Measurements from ENCODE around the gene KSR2. TPM values are rescaled to one million over a fixed set of nuclear protein-coding genes. Genes with fewer than 3 reads are reported as not detected.

KSR2 gene
- total RNA-seq, 2 experiments from 2014 or later = 0.03 to 0.15 TPM

DNA sequence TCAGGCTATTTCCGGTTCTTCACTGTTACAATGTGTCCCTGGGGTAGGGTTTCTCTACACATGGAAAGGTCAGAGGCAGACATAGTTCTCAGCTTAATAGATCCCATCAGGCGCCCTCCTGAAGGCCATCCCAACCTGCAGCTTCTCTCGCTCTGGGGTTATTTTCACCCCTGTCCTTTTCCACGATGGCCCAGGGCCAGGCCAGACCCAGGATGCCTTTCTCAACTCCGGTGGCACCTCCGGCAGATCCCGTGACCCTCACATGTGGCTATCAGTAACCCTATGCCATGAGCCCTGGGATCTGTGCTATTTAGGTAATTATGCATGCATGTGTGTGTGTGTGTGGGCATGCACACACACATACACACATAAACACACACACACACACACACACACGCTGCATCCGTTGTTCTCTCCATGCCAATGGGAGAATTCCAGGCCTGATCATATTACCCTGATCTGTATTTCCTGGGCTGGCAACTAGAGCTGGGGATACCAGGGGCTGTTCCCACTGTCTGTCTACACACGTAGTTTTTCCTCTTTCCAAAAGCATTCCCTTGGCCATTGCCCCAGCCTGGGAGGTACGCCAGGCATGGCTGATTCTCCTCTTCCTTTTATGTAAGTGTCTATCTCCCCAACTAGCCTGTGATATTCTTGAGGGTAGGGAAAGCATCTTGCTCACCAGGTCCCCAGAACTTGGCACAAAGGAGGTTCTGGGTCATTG is 556.2 kb downstream of the KSR2 start:
- no peaks in the 10 kb centered on the region for H3K79me2 ChIP-seq (ENCODE audit: insufficient read depth, low read depth, low read length)
- ChIA-PET CTCF (ENCODE audit: unreplicated experiment) (no interaction called here), POLR2A (interaction anchor here (0.6 kb wide), 1 partner anchor 904 kb away, joined by 3 read pairs; no protein-coding TSS in a partner anchor)
- H3K9me2 ChIP-seq (ENCODE audit: insufficient read depth, low read length) = no peaks in the 10 kb centered on the region
- BruUV-seq (replicated peaks) = no TSS peak
- no peaks in the 10 kb centered on the region for H3K36me3 ChIP-seq (ENCODE audit: insufficient read depth, low read length)
- intact Hi-C loops (cut with micrococcal nuclease; ENCODE audit: unreplicated experiment) = no loop called here
- H3K27ac ChIP-seq (ENCODE audit: low read depth, low read length, poor library complexity, severe bottlenecking) = no peak overlapping the region
- H3K4me3 ChIP-seq (ENCODE audit: low read depth, low read length, poor library complexity, severe bottlenecking) = no peak overlapping the region
- no peak for TF ChIP-seq EZH2phosphoT487 (IDR thresholded peaks at IDR 0.05; ENCODE audit: borderline replicate concordance, low read depth, low read length)
- TF ChIP-seq, protein P1, sequence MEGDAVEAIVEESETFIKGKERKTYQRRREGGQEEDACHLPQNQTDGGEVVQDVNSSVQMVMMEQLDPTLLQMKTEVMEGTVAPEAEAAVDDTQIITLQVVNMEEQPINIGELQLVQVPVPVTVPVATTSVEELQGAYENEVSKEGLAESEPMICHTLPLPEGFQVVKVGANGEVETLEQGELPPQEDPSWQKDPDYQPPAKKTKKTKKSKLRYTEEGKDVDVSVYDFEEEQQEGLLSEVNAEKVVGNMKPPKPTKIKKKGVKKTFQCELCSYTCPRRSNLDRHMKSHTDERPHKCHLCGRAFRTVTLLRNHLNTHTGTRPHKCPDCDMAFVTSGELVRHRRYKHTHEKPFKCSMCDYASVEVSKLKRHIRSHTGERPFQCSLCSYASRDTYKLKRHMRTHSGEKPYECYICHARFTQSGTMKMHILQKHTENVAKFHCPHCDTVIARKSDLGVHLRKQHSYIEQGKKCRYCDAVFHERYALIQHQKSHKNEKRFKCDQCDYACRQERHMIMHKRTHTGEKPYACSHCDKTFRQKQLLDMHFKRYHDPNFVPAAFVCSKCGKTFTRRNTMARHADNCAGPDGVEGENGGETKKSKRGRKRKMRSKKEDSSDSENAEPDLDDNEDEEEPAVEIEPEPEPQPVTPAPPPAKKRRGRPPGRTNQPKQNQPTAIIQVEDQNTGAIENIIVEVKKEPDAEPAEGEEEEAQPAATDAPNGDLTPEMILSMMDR (conservative IDR thresholded peaks at IDR 0.05; ENCODE audit: low read length) = no peak
- H4K20me1 ChIP-seq (ENCODE audit: insufficient read depth, low read length) = no peaks in the 10 kb centered on the region
- no peak for DNase-seq (ENCODE audit: low spot score)
- H3K9me3 ChIP-seq (ENCODE audit: low read length) = no peaks in the 10 kb centered on the region
- H2AFZ ChIP-seq (ENCODE audit: low read length) = no peak overlapping the region
- no peak overlapping the region for H3K4me2 ChIP-seq (ENCODE audit: low read length)
- H3K4me1 ChIP-seq (ENCODE audit: insufficient read depth, low read length, poor library complexity, severe bottlenecking) = no peaks in the 10 kb centered on the region

DNA sequence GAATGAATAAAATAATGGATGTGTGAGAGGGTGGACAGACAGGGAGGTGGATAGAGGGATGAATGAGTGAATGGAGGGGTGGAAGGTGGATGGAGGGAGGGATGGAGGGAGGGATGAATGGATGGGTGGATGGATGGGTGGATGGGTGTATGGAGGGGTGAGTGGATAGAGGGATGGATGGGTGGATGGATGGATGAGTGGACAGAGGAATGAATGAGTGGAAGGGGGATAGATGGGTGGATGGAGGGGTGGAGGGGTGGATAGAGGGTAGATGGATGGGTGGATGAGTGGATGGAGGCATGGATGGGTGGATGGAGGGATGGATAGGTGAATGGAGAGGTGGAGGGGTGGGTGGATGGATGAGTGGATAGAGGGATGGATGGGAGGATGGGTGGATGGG is 559.5 kb downstream of the KSR2 start:
- CTCF ChIA-PET (ENCODE audit: unreplicated experiment) = no interaction called here
- POLR2A ChIA-PET = no interaction called here
- Histone ChIP-seq H3K9me2 (ENCODE audit: insufficient read depth, low read length) (no peaks in the 10 kb centered on the region), H2AFZ (ENCODE audit: low read length) (no peak overlapping the region), H3K4me3 (ENCODE audit: low read depth, low read length, poor library complexity, severe bottlenecking) (no peak overlapping the region), H3K27ac (ENCODE audit: low read depth, low read length, poor library complexity, severe bottlenecking) (no peak overlapping the region), H3K4me2 (ENCODE audit: low read length) (no peak overlapping the region), H4K20me1 (ENCODE audit: insufficient read depth, low read length) (no peaks in the 10 kb centered on the region), H3K4me1 (ENCODE audit: insufficient read depth, low read length, poor library complexity, severe bottlenecking) (no peaks in the 10 kb centered on the region), H3K36me3 (ENCODE audit: insufficient read depth, low read length) (no peaks in the 10 kb centered on the region), H3K9me3 (ENCODE audit: low read length) (no peaks in the 10 kb centered on the region), H3K79me2 (ENCODE audit: insufficient read depth, low read depth, low read length) (no peaks in the 10 kb centered on the region)
- BruUV-seq (replicated peaks) = no TSS peak
- no peak for TF ChIP-seq EZH2phosphoT487 (IDR thresholded peaks at IDR 0.05; ENCODE audit: borderline replicate concordance, low read depth, low read length)
- intact Hi-C loops (cut with micrococcal nuclease; ENCODE audit: unreplicated experiment) = no loop called here
- DNase-seq (ENCODE audit: low spot score) = no peak

DNA sequence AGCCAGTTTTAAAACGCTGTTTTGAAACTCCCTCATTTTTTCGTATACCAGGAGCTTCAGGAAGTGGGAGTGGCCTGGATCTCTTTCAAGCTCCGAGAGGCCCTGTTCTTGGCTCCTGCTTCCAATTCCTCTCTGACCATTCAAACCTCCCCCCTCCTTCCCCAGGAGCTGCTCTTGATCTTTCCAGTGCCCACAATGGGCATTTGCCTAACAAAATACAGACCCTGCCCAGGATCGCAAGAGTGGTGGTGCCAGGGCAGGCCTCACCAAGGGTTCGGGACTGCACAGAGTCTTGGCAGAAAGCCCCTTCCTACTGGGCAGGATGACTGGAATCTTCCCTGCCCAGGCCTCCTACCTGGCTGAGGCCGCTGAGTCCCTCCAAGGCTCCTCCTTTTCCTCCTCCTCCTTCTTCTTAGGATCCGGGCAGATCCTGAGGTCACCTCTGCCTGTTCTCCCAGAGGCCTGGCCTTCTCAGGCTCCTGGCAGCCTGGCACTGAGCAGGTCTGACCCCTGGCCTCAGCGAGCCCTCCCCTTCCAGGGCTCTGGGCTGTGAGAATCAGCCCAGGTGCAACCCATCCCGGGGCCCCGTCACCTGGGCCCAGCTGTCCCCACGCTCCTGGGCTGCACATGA is 560.5 kb downstream of the KSR2 start:
- POLR2A ChIA-PET = no interaction called here
- CTCF ChIA-PET (ENCODE audit: unreplicated experiment) = no interaction called here
- H3K79me2 ChIP-seq (ENCODE audit: insufficient read depth, low read depth, low read length) = no peaks in the 10 kb centered on the region
- H3K36me3 ChIP-seq (ENCODE audit: insufficient read depth, low read length) = no peaks in the 10 kb centered on the region
- intact Hi-C loops (cut with micrococcal nuclease; ENCODE audit: unreplicated experiment) = no loop called here
- H3K4me2 ChIP-seq (ENCODE audit: low read length) = no peak overlapping the region
- BruUV-seq (replicated peaks) = no TSS peak
- no peaks in the 10 kb centered on the region for H3K9me3 ChIP-seq (ENCODE audit: low read length)
- H3K27ac ChIP-seq (ENCODE audit: low read depth, low read length, poor library complexity, severe bottlenecking) = no peak overlapping the region
- no peak overlapping the region for H3K4me3 ChIP-seq (ENCODE audit: low read depth, low read length, poor library complexity, severe bottlenecking)
- H3K9me2 ChIP-seq (ENCODE audit: insufficient read depth, low read length) = no peaks in the 10 kb centered on the region
- no peaks in the 10 kb centered on the region for H4K20me1 ChIP-seq (ENCODE audit: insufficient read depth, low read length)
- no peaks in the 10 kb centered on the region for H3K4me1 ChIP-seq (ENCODE audit: insufficient read depth, low read length, poor library complexity, severe bottlenecking)
- H2AFZ ChIP-seq (ENCODE audit: low read length) = no peak overlapping the region
- TF ChIP-seq, protein P1 (conservative IDR thresholded peaks at IDR 0.05; ENCODE audit: low read length) = no peak
- no peak for TF ChIP-seq EZH2phosphoT487 (IDR thresholded peaks at IDR 0.05; ENCODE audit: borderline replicate concordance, low read depth, low read length)
- DNase-seq (ENCODE audit: low spot score) = no peak

Data from OCI-LY7 (cell line).